Dermis microvascular lymphatic vessel endothelial cell (primary cell): ENCODE data around the gene AQP12A. TPM values are rescaled to one million over a fixed set of nuclear protein-coding genes. Genes with fewer than 3 reads are reported as not detected.

Source experiments
- DNase-seq, 2 donors: peaks; one replicate each; pipeline versions ENCODE4 v3.0.0 to v3.0.0-alpha.2; 2010; ENCODE audit warnings: low read depth in 2 of 2
- total RNA-seq: library from RNA; depleted of rRNA; stranded (reverse); fragments of >200 nt; gene quantifications from 2 replicates; pipeline ENCODE4 v1.2.1, GENCODE V29; 2014

Gene AQP12A
- total RNA-seq, 1 donor from 2014 or later: not detected

DNA sequence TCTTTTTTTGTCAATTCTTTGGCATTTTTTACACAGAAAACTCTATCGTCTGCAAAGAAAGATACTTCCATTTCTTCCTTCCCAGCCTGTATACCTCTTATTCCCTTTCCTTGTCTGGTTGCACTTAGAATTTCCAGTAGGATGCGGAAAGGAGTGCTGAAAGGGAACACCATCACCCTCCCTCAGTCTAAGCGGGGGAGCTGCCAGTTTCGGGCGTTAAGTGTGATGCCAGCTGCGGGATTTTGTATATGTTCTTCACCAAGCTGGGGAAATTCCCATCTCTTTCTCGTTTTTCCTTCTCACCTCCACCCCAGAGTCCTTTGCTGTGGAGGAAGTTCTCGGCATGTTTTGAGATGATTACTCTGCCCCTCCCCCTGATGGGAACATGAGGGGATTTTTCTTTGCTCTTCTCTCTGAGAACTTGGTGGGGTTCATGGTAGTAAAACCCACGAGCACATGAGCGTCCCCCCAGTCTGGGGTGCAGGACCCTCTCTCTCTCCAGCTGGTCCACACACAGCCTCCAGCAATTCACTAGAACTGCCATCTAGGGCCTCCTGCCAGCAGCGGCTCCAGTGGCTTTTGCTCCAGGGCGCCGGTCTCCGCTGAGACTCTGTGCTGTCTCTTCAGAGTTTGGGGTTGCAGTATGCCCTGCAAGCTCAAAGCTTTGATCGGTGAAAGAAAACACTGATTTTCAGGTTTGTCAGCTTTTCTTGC is 15.5 kb downstream of the AQP12A start:
- DNase-seq: no peak

GRCh38 chr2:240707821-240708220 is 16.2 kb downstream of the AQP12A start:
- no peak for DNase-seq

DNA sequence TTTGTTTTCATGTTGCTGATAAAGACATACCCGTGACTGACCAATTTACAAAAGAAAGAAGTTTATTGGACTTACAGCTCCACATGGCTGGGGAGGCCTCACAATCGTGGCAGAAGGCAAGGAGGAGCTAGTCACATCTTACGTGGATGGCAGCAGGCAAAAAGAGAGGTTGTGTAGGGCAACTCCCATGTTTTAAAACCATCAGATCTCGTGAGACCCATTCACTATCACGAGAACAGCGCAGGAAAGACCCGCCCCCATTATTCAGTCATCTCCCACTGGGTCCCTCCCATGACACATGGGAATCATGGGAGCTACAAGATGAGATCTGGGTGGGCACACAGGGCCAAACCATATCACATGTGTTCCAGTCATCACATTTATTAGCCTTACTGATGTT is 16.8 kb downstream of the AQP12A start:
- DNase-seq: no peak

DNA sequence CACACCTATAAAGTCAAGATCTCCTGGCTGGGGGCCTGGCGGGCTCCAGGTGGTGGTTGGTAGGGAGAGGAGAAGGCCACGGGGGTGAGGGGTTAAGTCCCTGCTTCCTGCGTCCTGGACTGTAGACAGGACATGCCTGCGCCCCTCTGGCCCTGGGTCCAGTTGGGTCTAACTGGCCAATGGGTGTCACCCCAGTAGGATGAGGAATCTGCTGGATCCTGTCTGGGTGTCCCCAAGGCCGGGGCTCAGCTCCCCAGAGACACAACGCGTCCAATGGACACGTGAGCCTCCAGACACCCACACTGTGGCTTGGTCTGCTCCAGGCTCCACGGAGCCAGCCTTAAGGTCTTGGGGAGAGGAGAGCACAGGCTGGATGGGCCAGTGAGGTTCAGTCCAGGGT is 19.6 kb downstream of the AQP12A start:
- no peak for DNase-seq

- no peak for DNase-seq
Measured at GRCh38 chr2:240711701-240712100, 20.0 kb downstream of the AQP12A start.

DNA sequence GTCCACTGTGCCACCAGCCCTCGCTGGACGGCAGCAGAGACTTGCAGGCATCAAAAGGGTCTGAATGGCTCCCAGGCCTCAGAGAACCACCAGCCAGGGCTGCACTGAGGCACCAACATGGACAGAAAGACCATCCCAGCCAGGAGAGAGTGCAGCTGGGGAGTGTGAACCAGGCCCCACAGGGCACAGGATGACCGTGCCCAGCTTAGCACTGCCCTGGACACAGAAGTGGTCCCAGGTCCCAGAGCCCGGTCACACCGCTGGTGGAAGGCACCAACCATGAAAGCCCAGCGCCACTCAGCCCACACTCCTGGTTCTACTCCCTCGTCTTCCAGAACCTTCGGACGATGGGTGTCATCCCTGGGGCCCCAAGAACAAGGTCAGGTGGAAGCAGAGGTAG is 20.5 kb downstream of the AQP12A start:
- DNase-seq: no peak

- DNase-seq: no peak
Measured at GRCh38 chr2:240713071-240713927, 21.6 kb downstream of the AQP12A start.

- no peak for DNase-seq
Measured at GRCh38 chr2:240713928-240714746, 22.5 kb downstream of the AQP12A start.

DNA sequence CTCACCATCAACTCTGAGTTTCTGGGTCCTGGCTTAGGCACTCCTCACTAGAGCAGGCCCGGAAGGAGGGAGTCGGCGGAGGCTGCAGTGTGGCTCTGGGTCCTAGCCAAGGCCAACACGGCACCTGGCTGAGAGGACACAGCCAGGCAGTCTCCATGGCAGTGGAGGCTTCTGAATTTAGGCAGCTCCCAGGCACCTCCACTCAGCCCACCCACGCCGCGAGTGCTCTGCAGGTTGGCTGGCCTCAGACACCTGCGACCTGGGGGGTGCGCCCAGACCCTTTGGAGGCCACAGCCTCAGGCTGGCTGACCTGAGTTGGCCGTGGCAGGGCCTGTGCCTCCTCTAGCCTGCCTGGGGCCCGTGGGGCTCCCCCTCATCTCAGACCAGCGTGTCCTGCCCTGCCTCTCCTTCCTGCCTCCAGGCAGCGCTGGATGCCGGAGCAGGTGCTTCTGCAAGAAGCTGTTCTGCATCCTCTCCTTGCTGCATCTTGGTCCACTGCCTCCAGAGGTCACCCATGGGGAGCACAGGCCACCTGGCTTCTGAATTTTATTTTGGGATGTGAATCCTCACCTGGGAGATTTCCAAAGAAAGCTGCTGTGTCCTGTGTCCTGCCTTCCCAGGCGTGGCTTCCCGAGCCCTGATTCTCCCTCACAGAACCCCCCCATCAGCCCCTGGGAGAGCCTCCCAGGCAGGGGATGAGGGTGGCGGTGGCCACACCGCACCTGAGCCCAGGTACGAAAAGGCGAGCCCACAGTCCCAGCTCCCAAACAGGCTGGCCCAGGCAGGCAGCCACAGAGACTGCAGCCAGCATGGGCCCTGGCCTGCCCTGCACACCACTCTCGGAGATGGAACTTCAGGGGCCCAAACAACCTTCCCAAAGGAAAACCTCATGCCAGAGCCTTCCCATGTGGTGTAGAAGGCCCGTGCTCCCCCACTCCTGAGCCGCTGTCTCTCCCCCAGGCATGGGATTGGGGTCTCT is 23.4 kb downstream of the AQP12A start:
- no peak for DNase-seq

GRCh38 chr2:240716130-240716798 is 24.6 kb downstream of the AQP12A start:
- no peak for DNase-seq

DNA sequence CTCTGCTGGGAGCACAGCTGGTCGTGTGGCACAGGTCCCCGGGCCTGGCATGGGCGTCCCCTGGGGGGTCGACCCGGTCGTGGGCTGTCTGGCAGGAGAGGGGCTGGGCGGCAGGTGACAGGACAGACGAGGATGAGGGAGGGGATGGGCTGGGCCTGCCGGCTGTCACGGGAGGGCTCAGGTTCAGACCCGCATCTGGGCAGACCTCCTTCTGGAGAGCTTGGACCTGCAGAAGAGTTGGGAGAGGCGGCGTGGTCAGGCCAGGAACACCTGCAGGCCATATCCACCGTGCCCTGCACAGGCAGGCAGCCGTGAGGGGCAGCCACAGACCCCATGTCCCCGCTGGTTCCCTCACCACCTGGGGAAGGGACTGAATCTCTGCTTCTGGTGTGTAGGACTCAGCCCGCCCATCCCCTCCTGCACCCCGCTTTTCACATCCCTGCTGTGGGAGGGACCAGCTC is 25.5 kb downstream of the AQP12A start:
- no peak for DNase-seq

DNA sequence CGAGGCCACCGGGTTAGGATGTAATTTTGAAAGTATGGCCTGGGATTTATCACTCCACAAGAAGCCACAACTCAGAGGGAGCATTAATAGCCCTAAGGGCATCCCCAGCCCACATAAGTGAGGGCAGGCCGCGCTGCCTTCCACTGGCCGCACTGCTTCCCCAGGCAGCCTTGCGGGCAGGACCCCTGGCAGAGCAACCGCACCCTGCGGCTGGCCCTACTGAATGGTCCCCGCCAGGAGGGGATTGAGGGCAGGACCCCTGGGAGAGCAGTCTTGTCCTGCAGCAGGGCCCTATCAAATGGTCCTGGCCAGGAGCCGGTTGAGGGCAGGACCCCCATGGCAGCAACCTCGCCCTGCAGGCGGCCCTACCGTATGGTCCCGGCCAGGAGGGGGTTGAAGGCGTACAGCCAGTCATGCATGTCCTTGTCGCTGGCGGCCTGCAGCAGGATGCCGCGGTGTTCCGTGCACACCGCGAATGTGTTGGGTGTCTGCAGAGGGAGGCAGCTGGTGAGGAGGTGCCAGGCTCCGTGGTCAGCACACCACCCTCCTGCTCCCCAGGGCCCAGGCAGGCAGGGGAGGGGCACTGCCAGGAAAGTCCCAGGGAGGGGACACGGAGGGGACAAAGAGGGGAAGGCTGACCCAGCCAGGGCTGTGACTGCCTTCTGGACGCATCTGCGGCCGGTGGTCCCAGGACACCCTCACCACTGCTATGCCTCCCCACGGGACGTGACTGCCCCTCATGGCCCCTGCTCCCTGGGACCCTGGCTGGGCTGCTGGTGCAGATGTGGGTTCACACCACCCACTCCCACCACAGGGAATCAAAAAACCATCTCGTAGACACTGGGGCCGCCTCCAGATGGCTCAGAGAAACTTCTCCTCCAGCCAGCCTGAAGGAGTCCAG is 26.3 kb downstream of the AQP12A start:
- DNase-seq: no peak

GRCh38 chr2:240718896-240719490 is 27.3 kb downstream of the AQP12A start:
- DNase-seq: no peak

DNA sequence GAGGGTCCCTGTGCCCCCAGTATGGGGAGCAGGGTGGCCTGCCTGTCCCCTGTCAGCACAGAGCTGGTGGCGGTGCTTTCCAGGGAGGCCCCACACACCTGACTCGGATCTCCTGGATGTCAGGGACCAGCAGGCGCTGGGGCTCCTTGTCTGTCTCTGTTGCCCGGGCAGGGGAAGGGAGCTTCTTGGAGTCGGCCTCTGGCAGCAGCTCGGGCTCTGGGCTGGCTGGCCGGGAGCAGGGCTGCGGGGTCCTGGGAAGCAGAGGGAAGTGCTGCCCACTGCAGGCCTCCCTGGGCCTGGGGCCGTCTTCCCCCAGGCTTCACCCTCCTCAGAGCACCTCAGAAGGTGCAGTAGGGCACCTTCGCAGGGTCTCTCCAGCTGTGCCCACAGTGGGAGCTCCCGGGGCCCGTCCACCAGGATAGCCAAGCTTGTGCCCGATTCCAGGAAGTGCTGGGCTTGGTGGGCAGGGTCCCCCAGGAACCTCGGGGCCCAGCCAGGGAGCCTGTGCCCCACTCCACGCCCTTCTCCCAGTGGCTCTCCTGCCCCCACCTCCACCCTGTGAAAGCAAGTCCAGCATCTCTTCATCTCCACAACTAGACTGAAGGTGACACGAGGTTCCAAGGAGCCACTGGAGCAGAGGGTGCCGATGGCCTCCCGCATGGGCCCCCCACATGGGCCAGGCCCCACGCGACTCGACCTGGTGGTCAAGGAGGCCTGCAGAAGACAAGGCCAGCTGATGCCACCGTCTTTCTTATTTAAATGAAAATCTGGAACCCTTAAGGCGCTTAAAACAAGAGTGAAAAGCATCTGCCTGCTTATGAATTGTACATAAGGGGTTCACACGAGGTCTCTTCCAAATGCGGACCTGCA is 28.2 kb downstream of the AQP12A start:
- no peak for DNase-seq

DNA sequence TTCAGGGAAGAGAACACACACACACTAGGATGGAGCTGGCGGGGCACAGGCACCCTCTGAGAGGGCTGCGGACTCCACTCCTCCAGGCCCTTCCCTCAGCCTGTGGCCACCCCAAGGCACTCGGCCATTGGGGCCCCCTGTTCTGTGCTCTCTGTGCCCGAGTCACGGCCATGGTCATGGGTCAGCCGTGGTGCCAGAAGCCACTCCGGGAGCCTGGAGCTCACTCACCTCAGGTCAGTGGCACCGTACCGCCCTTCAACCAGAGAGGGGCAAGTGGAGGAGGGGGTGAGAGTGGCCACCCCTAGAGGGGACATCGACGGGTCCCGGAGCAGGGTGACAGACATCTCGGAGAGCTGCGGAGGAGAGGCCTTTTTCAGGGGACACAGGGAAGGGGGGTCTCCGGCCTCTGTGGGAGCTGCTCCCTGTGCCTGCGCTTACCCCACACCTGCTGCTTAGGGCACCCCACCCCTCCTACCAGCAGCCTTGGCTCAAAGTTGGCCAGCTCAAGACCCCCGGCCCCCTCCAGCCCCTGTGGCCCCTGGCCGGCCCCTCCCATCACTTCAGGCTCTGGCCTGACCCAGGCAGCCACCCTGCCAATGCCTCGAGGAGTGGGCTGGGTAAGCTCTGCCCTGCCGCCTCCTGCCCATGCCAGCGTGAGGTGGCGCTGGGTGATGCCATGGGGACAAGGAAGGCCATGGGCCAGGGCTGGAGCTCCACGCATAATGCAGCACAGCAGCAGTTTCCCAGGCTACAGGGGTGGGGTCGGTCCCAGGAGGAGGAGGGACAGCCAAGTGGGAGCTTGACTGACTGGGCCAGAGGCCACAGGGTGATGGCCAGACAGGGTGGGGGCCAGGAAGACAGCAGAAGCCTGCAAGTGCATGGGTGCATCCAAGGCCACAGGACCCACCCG is 29.3 kb downstream of the AQP12A start:
- no peak for DNase-seq

DNA sequence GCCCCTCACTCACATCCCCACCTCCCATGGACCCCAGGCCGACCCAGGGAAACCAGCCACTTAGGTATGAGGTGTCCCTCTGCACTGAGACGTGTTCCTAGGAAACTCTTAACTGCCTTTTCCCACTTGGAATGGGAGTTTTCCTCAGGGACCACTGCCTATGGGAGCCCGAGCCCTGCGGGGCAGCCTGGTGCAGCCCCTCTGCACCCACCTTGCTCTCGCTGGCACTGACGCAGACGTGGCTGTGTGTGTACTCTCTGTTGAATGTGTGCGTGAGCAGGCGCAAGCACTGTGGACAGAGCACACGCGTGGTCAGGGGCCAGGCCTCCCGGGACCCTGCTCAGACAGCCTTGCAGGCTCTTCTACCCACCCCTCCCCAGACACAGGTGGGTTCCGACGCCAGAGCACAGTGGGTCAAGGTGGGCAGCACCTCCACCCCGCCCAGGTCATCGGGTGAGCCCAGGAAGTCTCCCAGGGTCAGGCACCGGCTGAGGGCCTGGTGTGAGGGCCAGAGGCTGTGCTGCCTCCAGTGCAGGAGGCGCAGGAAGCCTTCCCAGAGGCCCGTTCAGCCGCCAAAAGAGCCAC is 30.0 kb downstream of the AQP12A start:
- DNase-seq: no peak
